OCI-LY7 (cell line): Measurements from ENCODE around the gene S100A2.

Source experiments
- EZH2phosphoT487 ChIP-seq: fragments of 200-600 bp; sonication (generic); IDR thresholded peaks from 2 replicates; pipeline ENCODE4 v1.6.1; 2018; ENCODE audit warnings: low read depth, borderline replicate concordance, mild to moderate bottlenecking, mixed run types, antibody characterized with exemption, low read length, moderate library complexity, mixed read lengths
- TF ChIP-seq, protein P1 (sequence below): fragments of 200-600 bp; sonication (generic); conservative IDR thresholded peaks from 2 replicates; pipeline ENCODE4 v1.5.1; 2014; ENCODE audit warnings: mild to moderate bottlenecking, antibody characterized with exemption, low read length, moderate library complexity, mixed read lengths

DNA sequence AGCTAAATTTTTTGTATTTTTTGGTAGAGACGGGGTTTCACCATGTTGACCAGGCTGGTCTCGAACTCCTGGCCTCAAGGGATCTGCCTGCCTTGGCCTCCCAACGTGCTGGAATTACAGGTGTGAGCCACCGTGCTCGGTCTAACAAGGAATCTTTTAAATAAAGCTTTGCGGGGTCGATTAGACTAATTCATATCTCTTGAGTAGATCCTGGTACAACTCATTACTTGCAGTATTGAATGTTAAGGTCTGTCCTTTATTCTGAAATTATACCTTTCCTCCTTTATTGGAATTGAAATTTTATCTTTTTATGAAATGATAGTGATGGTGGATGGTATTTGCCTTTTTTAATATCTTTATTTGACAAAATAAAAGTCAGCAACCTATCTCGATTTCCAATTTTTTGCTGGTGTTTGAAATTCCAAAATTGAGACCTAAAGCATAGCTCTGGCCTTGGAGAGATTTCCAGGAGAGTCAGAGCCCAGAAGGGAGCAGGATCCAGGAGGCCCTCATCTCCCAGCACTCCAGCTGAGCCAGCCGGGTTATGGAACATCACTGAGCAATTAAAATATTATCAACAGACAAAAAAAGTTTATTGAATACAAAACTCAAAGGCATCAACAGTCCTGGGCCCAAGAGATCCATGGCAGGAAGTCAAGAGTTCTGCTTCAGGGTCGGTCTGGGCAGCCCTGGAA, 4.7 kb downstream of the S100A2 start:
- TF ChIP-seq, protein P1, sequence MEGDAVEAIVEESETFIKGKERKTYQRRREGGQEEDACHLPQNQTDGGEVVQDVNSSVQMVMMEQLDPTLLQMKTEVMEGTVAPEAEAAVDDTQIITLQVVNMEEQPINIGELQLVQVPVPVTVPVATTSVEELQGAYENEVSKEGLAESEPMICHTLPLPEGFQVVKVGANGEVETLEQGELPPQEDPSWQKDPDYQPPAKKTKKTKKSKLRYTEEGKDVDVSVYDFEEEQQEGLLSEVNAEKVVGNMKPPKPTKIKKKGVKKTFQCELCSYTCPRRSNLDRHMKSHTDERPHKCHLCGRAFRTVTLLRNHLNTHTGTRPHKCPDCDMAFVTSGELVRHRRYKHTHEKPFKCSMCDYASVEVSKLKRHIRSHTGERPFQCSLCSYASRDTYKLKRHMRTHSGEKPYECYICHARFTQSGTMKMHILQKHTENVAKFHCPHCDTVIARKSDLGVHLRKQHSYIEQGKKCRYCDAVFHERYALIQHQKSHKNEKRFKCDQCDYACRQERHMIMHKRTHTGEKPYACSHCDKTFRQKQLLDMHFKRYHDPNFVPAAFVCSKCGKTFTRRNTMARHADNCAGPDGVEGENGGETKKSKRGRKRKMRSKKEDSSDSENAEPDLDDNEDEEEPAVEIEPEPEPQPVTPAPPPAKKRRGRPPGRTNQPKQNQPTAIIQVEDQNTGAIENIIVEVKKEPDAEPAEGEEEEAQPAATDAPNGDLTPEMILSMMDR: no peak
- no peak for TF ChIP-seq EZH2phosphoT487
